NCI-H128 (cell line): ENCODE data around the gene LMO7.

Experiments
- DNase-seq: peaks from one replicate; lab custom pipeline; 2025; ENCODE audit not compliant: unreplicated experiment; lab: John Stamatoyannopoulos, UW

Gene LMO7

GRCh38 chr13:75635828-75636435, at the start of gene LMO7:
Gene LMO7 (plus strand): TSS chr13:75636330. CDS start chr13:75636658, 328 bp downstream.
- DNase-seq: no peak

GRCh38 chr13:75587679-75588078, 48.5 kb upstream of the LMO7 start:
- DNase-seq: no peak

- no peak for DNase-seq
Observed at GRCh38 chr13:75596657-75597182, 39.4 kb upstream of the LMO7 start.

GRCh38 chr13:75600371-75600770, 35.8 kb upstream of the LMO7 start:
- DNase-seq: no peak

- no peak for DNase-seq
Observed at GRCh38 chr13:75603038-75603437, 33.1 kb upstream of the LMO7 start.

- no peak for DNase-seq
Observed at GRCh38 chr13:75607447-75607846, 28.7 kb upstream of the LMO7 start.

- DNase-seq: no peak
Observed at GRCh38 chr13:75610466-75610865, 25.7 kb upstream of the LMO7 start.

- DNase-seq: no peak
Observed at GRCh38 chr13:75612354-75612753, 23.8 kb upstream of the LMO7 start.

GRCh38 chr13:75617230-75617629, 18.9 kb upstream of the LMO7 start:
- DNase-seq: no peak

- no peak for DNase-seq
Observed at GRCh38 chr13:75618308-75618707, 17.8 kb upstream of the LMO7 start.

- no peak for DNase-seq
Observed at GRCh38 chr13:75620020-75620419, 16.1 kb upstream of the LMO7 start.

GRCh38 chr13:75621147-75621546, 15.0 kb upstream of the LMO7 start:
- DNase-seq: no peak

GRCh38 chr13:75628801-75629200, 7.3 kb upstream of the LMO7 start:
- no peak for DNase-seq

GRCh38 chr13:75633285-75633684, 2.8 kb upstream of the LMO7 start:
- no peak for DNase-seq

GRCh38 chr13:75635101-75635827, 866 bp upstream of the LMO7 start:
- no peak for DNase-seq

GRCh38 chr13:75636436-75637180, 478 bp downstream of the LMO7 start:
- DNase-seq: no peak

- DNase-seq: no peak
Observed at GRCh38 chr13:75637181-75637750, 1.1 kb downstream of the LMO7 start.

GRCh38 chr13:75639454-75639853, 3.3 kb downstream of the LMO7 start:
- DNase-seq: no peak

- DNase-seq: no peak
Observed at GRCh38 chr13:75641026-75641425, 4.9 kb downstream of the LMO7 start.

GRCh38 chr13:75643182-75643581, 7.1 kb downstream of the LMO7 start:
- DNase-seq: no peak

- DNase-seq: no peak
Observed at GRCh38 chr13:75643693-75644092, 7.6 kb downstream of the LMO7 start.

- DNase-seq: no peak
Observed at GRCh38 chr13:75645141-75645540, 9.0 kb downstream of the LMO7 start.
